Ovary (tissue), 9 donors: ENCODE results near the gene STK24. TPM values are rescaled to one million over a fixed set of nuclear protein-coding genes. Genes with fewer than 3 reads are reported as not detected.

ENCODE experiments used
- DNase-seq, 5 donors: peaks; one replicate each; pipeline ENCODE4 v3.0.0-alpha.2; 2019 to 2020
- H3K27ac ChIP-seq, 2 donors: fragments of 200-600 bp; one replicate each; pipeline versions ENCODE4 v1.5.1 to v1.8.0; 2019 to 2022
- H3K27me3 ChIP-seq: fragments of 200-600 bp; one replicate; pipeline ENCODE4 v1.8.0; 2022
- H3K36me3 ChIP-seq: fragments of 200-600 bp; sonication (generic); one replicate; pipeline ENCODE4 v1.5.1; 2019
- H3K4me1 ChIP-seq: one replicate; pipeline ENCODE4 v1.8.1; 2013; ENCODE audit warnings: mild to moderate bottlenecking, moderate library complexity; ENCODE audit not compliant: insufficient read depth
- H3K4me3 ChIP-seq: fragments of 200-600 bp; sonication (generic); one replicate; pipeline ENCODE4 v1.5.1; 2017
- H3K9me3 ChIP-seq, 2 donors: fragments of 200-600 bp in 1 of 2; sonication (generic) in 1 of 2; one replicate each; pipeline versions ENCODE4 v1.5.1 to v1.8.1; 2013 to 2019; ENCODE audit warnings: mild to moderate bottlenecking in 1 of 2, moderate library complexity in 1 of 2
- EP300 ChIP-seq: sonication (generic); formaldehyde crosslinking; IDR thresholded peaks from one replicate; pipeline ENCODE4 v1.6.1; 2017; ENCODE audit warnings: antibody characterized with exemption
- POLR2A ChIP-seq: fragments of 450-650 bp; IDR thresholded peaks from one replicate; pipeline ENCODE4 v1.6.1; 2017; ENCODE audit warnings: antibody characterized with exemption, mild to moderate bottlenecking, moderate library complexity
- WGBS, 3 donors: extraction: QIAGEN DNeasy Blood & Tissue Kit in 1 of 3; methylation state at CpG; one replicate each; pipeline versions ENCODE4 v1.1.5 to v1.1.7; 2013 to 2017; 5-methylcytosine and 5-hydroxymethylcytosine counted together
- intact Hi-C, 4 donors: fragments of 100-400 bp; cut with DNase I; formaldehyde crosslinking; loops; one replicate each; pipeline versions ENCODE4 v1.11.0 to v1.15.1; 2022 to 2023
- polyA plus RNA-seq, 2 donors: library from polyadenylated mRNA; stranded (reverse); fragments of 200-250 nt in 1 of 2; fragments of 350-450 nt in 1 of 2; fragmentation: Illumina TruSeq in 1 of 2; extraction: RNeasy Lipid Tissue Mini Kit (QIAGEN cat#74804) in 1 of 2; gene quantifications; one replicate each; pipeline ENCODE4 v1.2.3, GENCODE V29; 2013 to 2014
- total RNA-seq, 7 donors: library from RNA; depleted of rRNA in 2 of 7; stranded (reverse); fragments of >200 nt in 2 of 7; fragmentation: NEBNext Ultra II Directional in 3 of 7; extraction: Animal tissue kit (Norgen Biotek cat#: 25700) in 3 of 7; gene quantifications; one replicate each; pipeline versions ENCODE4 v1.1.0 to v1.2.4, GENCODE V29; 2016 to 2023
- TF ChIP-seq, protein P1 (sequence below), 3 donors: fragments of 450-650 bp in 2 of 3; fragments of 200-600 bp in 1 of 3; IDR thresholded peaks; one replicate each; pipeline versions ENCODE4 v1.5.1 to v1.8.0; 2016 to 2022; ENCODE audit warnings: antibody characterized with exemption in 3 of 3, mild to moderate bottlenecking in 1 of 3
- donor health status: DM: no; HTN: no; CAD: no; lungs with moderate emphysema.
- donor health status: DM: no; HTN: no; CAD: no.
- donor health status: Bipolar disorder and iron deficiency.
- donor health status: DM: yes; HTN: yes; CAD: no.
- donor health status: DM: no; HTN: no; CAD: no.
- donor health status: DM: yes; HTN: yes; CAD: no.

The STK24 gene
- total and polyA plus RNA-seq, 9 donors: 34.0 to 153 (median 60.6) TPM

DNA sequence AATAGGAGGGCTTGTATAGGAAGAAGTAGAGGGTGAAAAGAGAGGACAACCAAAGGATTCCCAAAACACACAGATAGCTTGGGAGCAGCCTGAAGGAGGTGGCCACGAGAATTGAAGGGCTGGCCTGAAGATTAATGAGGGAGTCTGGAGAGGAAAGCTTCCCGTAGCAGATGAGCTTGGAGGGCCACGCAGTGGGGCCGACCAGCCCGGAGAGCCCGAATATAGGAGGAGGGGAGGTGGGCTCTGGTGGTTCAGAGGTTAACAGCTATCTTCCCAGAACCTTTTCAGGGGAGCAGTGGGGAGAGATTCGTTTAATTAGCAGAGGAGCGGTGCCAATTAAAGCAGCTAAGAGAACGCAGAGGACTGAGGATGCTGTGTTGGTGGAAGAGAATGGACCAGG lies 154.9 kb downstream of the STK24 start:
- WGBS, 3 donors: 80 to 86% (median 83%) methylated on average over 9 of the region's 9 CpGs
- H3K4me3 ChIP-seq: no peak overlapping the region
- H3K27me3 ChIP-seq: no peaks in the 10 kb centered on the region
- H3K36me3 ChIP-seq: no peaks in the 10 kb centered on the region
- TF ChIP-seq, protein P1, sequence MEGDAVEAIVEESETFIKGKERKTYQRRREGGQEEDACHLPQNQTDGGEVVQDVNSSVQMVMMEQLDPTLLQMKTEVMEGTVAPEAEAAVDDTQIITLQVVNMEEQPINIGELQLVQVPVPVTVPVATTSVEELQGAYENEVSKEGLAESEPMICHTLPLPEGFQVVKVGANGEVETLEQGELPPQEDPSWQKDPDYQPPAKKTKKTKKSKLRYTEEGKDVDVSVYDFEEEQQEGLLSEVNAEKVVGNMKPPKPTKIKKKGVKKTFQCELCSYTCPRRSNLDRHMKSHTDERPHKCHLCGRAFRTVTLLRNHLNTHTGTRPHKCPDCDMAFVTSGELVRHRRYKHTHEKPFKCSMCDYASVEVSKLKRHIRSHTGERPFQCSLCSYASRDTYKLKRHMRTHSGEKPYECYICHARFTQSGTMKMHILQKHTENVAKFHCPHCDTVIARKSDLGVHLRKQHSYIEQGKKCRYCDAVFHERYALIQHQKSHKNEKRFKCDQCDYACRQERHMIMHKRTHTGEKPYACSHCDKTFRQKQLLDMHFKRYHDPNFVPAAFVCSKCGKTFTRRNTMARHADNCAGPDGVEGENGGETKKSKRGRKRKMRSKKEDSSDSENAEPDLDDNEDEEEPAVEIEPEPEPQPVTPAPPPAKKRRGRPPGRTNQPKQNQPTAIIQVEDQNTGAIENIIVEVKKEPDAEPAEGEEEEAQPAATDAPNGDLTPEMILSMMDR (IDR thresholded peaks at IDR 0.05): no peak
- TF ChIP-seq EP300 (no peak), POLR2A (no peak)
- DNase-seq: no peak
- H3K9me3 ChIP-seq: no peaks in the 10 kb centered on the region
- intact Hi-C loops: no loop called here
- H3K4me1 ChIP-seq: no peaks in the 10 kb centered on the region
- no peak overlapping the region for H3K27ac ChIP-seq

DNA sequence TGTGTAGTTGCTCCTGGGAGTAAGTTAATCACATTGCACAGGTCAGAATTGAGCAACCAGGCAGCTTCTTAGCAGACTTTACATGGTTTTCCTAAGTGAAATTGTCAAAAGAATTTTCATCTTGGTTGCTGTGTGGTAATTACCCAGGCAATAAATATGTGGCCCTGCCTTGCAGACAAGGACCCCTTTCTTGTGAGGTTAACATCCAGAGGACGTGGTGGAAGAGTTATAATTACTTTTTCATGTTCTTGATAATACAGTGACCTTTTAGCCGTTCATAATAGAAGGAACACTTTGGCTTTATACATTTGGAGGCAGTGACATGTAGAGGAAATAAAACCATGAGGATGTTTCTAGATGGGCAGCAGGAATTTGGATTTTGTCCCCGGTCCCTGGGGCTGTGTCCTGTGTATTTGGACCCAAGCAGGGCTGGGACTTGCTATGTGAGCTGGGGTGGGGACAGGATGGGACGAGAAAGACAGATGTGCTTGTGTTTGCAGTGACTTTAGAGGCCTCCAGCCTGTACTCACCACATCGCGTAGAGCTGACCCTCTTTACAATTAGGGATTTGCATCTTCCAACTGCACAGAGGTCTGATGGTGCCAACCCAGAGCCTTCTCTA lies 156.2 kb downstream of the STK24 start:
- no peak for TF ChIP-seq EP300
- no peak for TF ChIP-seq POLR2A
- TF ChIP-seq, protein P1 (IDR thresholded peaks at IDR 0.05): no peak
- WGBS, 3 donors: 85 to 88% (median 88%) methylated on average over 6 of the region's 6 CpGs
- no peaks in the 10 kb centered on the region for H3K36me3 ChIP-seq
- no peak for DNase-seq
- intact Hi-C loops: no loop called here
- no peaks in the 10 kb centered on the region for H3K9me3 ChIP-seq
- H3K27ac ChIP-seq: no peak overlapping the region
- no peak overlapping the region for H3K4me3 ChIP-seq
- no peaks in the 10 kb centered on the region for H3K27me3 ChIP-seq
- H3K4me1 ChIP-seq: no peaks in the 10 kb centered on the region

DNA sequence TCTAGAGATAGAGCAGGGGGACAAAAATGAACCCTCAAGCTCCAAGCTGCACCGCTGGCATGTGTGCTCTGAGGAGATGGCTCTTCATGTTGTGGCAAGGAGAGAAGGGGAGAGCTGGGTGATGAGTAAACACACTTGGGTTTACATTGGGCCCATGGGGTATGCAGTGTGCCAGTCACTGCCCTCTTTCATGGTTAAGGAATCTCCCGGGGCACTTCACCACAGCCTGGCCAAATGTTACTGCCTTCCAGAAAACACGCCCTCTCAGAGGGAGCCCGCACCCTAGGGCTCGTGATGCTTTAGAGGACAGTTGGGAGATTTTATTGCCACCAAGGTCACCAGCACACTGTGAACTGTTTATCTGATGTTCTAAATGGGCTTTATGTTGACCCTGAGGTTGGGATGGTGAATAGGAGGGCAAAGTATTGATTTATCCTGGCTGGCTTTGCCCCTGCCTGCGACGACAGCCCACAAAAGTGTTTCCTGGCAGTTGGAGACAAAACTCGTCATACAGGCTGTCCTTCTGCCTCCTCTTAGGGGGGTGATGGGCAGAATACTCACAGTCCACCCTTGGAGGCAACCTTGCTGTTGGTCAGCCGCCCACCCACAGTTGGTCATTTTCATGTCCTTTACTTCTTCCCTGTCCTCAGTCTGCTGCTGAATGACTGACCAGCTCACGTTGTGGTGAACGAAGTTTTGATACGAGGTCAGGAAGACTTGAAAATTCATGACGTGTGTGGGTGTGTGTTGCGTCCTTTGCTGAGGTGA lies 156.9 kb downstream of the STK24 start:
- no peak for DNase-seq
- intact Hi-C loops: no loop called here
- 89 to 91% (median 90%) methylated on average over 14 of the region's 14 CpGs for WGBS, 3 donors

DNA sequence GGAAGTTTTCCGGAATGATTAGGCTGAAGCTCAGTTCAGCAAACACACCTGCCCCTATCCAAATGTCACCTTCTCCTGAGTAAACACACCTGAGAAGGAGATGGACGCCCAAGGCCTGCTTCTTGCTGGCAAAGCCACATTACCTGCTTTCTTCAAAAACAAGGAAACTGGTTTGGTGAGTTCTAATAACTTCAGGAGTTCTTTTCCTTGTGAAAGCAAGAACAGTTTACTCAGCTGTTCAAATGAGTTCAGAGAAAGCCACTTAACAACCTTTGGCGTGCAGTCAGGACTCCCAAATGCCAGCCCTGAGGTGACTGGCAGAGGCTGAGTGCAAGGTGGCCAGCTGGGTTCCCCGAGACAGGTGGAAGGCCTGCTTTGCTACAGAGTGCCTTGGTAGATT lies 160.5 kb downstream of the STK24 start:
- Histone ChIP-seq H3K36me3 (no peaks in the 10 kb centered on the region), H3K27ac (no peak overlapping the region), H3K27me3 (no peaks in the 10 kb centered on the region), H3K4me3 (no peak overlapping the region), H3K4me1 (no peaks in the 10 kb centered on the region), H3K9me3 (no peaks in the 10 kb centered on the region)
- 89 to 96% (median 94%) methylated on average over 4 of the region's 4 CpGs for WGBS, 3 donors
- TF ChIP-seq EP300: no peak
- no peak for TF ChIP-seq POLR2A
- TF ChIP-seq, protein P1 (IDR thresholded peaks at IDR 0.05): no peak
- intact Hi-C loops: no loop called here
- DNase-seq: no peak

More for the DNA sequence above, 156.9 kb downstream of the STK24 start:
- no peak overlapping the region for H3K27ac ChIP-seq
- H3K36me3 ChIP-seq: no peaks in the 10 kb centered on the region
- H3K4me1 ChIP-seq: no peaks in the 10 kb centered on the region
- no peaks in the 10 kb centered on the region for H3K27me3 ChIP-seq
- H3K9me3 ChIP-seq: no peaks in the 10 kb centered on the region
- no peak for TF ChIP-seq POLR2A
- no peak for TF ChIP-seq EP300
- TF ChIP-seq, protein P1 (IDR thresholded peaks at IDR 0.05): no peak
- H3K4me3 ChIP-seq: no peak overlapping the region
